K562 (cell line): ENCODE measurements around the gene ZNF358. TPM values are rescaled to one million over a fixed set of nuclear protein-coding genes. Genes with fewer than 3 reads are reported as not detected.

ENCODE experiments used
- ATAC-seq: fragments of 200-7000 bp; cut with Tn5 transposase; 3 replicates; pipeline ENCODE4 v1.9.1; 2020; ENCODE audit warnings: moderate library complexity
- BruUV-seq: library from RNA; stranded (reverse); fragments of 400-500 nt; replicated peaks from 2 replicates; lab custom pipeline; 2021; lab: Mats Ljungman, UMichigan
- CTCF ChIA-PET: fragments of 300-600 bp; formaldehyde crosslinking; extraction: SDS; loops from one replicate; lab custom pipeline; 2021; ENCODE audit warnings: low intra/inter-chr PET ratio; lab: Yijun Ruan, JAX
- POLR2A ChIA-PET: fragments of 300-600, 350-650 bp; sonication (Branson Sonifier 250); formaldehyde crosslinking; extraction: SDS; loops from one replicate; lab custom pipeline; 2021; ENCODE audit warnings: antibody characterized with exemption, inconsistent platforms; lab: Yijun Ruan, JAX
- DNase-seq, 4 experiments: peaks; one replicate each; pipeline versions ENCODE4 v3.0.0 to v3.0.0-alpha.2; 2011 to 2018; ENCODE audit warnings: low spot score in 3 of 4, mixed read lengths in 3 of 4; ENCODE audit errors: extremely low read depth in 1 of 4
- FAIRE-seq: peaks from 2 replicates; lab custom pipeline; 2011; peaks lifted over from hg19 to GRCh38; lab: Jason Lieb, UNC
- H2AFZ ChIP-seq: 2 replicates; pipeline ENCODE4 v1.6.0; 2011; ENCODE audit warnings: low read depth, low read length, control low read depth, inconsistent platforms
- H3K27ac ChIP-seq: fragments of 200-600 bp; 3 replicates; pipeline ENCODE4 v1.8.0; 2011; ENCODE audit warnings: low read depth, mild to moderate bottlenecking, control low read depth, inconsistent platforms, low read length, moderate library complexity, mixed read lengths; ENCODE audit errors: extremely low read depth
- H3K27me3 ChIP-seq, 2 experiments: fragments of 300-600 bp in 1 of 2; 2 replicates in 1 of 2; 3 replicates in 1 of 2; pipeline versions ENCODE4 v1.6.0 to v1.8.0; 2011; ENCODE audit warnings: inconsistent platforms in 2 of 2, low read length in 2 of 2, mild to moderate bottlenecking in 1 of 2, mixed read lengths in 1 of 2, moderate library complexity in 1 of 2; ENCODE audit not compliant: control insufficient read depth in 2 of 2, insufficient read depth in 2 of 2
- H3K36me3 ChIP-seq: fragments of 300-600 bp; 3 replicates; pipeline ENCODE4 v1.8.0; 2011; ENCODE audit warnings: mild to moderate bottlenecking, low read length, inconsistent platforms; ENCODE audit not compliant: control insufficient read depth, insufficient read depth
- H3K4me1 ChIP-seq, 2 experiments: fragments of 200-600 bp in 1 of 2; replicated peaks in 1 of 2; 2 replicates in 1 of 2; 3 replicates in 1 of 2; pipeline versions ENCODE4 v1.5.1 to v1.8.0; 2011; ENCODE audit warnings: inconsistent platforms in 2 of 2, low read length in 2 of 2, mild to moderate bottlenecking in 1 of 2, mixed read lengths in 1 of 2, moderate library complexity in 1 of 2; ENCODE audit not compliant: control insufficient read depth in 2 of 2, insufficient read depth in 2 of 2
- H3K4me2 ChIP-seq: 2 replicates; pipeline ENCODE4 v1.6.1; 2011; ENCODE audit warnings: low read length, control low read depth, inconsistent platforms, mixed read lengths; ENCODE audit not compliant: insufficient read depth
- H3K4me3 ChIP-seq: fragments of 200-600 bp; sonication (generic), shearing (Covaris generic); 2 replicates; pipeline ENCODE4 v1.5.1; 2016; ENCODE audit warnings: control low read depth, inconsistent platforms
- H3K79me2 ChIP-seq: fragments of 200-600 bp; 3 replicates; pipeline ENCODE4 v1.8.0; 2011; ENCODE audit warnings: low read length, inconsistent platforms; ENCODE audit not compliant: control insufficient read depth, insufficient read depth
- H3K9ac ChIP-seq, 2 experiments: 2 replicates each; pipeline versions ENCODE4 v1.6.0 to v1.6.1; 2011; ENCODE audit warnings: low read depth in 2 of 2, low read length in 2 of 2, control low read depth in 1 of 2, inconsistent platforms in 1 of 2, mild to moderate bottlenecking in 1 of 2, mixed read lengths in 1 of 2; ENCODE audit not compliant: insufficient read depth in 1 of 2
- H3K9me1 ChIP-seq: one replicate; pipeline ENCODE4 v1.6.0; 2011; ENCODE audit warnings: inconsistent platforms, mild to moderate bottlenecking, low read length, moderate library complexity; ENCODE audit not compliant: control insufficient read depth, insufficient read depth
- H3K9me3 ChIP-seq: replicated peaks from 2 replicates; pipeline ENCODE4 v1.5.1; 2011; ENCODE audit warnings: low read depth, low read length, inconsistent platforms; ENCODE audit not compliant: control insufficient read depth, insufficient read depth
- H4K20me1 ChIP-seq: replicated peaks from 2 replicates; pipeline ENCODE4 v1.6.1; 2011; ENCODE audit warnings: low read length, inconsistent platforms, mixed read lengths; ENCODE audit not compliant: control insufficient read depth, insufficient read depth
- KAT2B ChIP-seq: IDR thresholded peaks from one replicate; pipeline ENCODE4 v1.6.1; 2012; ENCODE audit warnings: low read depth, mild to moderate bottlenecking, control low read depth, inconsistent platforms, low read length, moderate library complexity
- ZBTB33 ChIP-seq: sonication (generic); formaldehyde crosslinking; IDR thresholded peaks from 2 replicates; pipeline ENCODE4 v1.8.1; 2023; ENCODE audit warnings: mild to moderate bottlenecking, missing genetic modification reagents
- WGBS: fragments of 100-300 bp; shearing (Covaris generic); methylation state at CpG from one replicate; pipeline ENCODE4 v1.1.6; 2016; ENCODE audit warnings: low coverage, mixed read lengths; ENCODE audit not compliant: insufficient coverage; ENCODE audit errors: missing lambda C conversion rate; 5-methylcytosine and 5-hydroxymethylcytosine counted together
- in situ Hi-C: fragments of 300-500 bp; cut with MboI; formaldehyde crosslinking; loops from 4 replicates; pipeline ENCODE4 v1.15.0; 2018; ENCODE audit warnings: inconsistent platforms, mixed read lengths
- intact Hi-C: fragments of 100-400 bp; cut with micrococcal nuclease; formaldehyde crosslinking; loops from 2 replicates; pipeline ENCODE4 v1.14.2; 2022
- polyA plus RNA-seq, 8 experiments: library from polyadenylated mRNA; depleted of rRNA in 4 of 8; stranded (reverse) in 5 of 8; unstranded in 3 of 8; fragments of >200 nt; fragmentation: Nextera tagmentation in 2 of 8; fragmentation: Illumina TruSeq in 1 of 8; extraction: Ambion mirVana in 2 of 8; extraction: Trizol in 1 of 8; gene quantifications; 2 replicates each; pipeline versions ENCODE4 v1.2.1 to v1.2.3, GENCODE V29; 2011 to 2014; ENCODE audit warnings: inconsistent platforms in 1 of 8, missing spikeins in 1 of 8
- total RNA-seq, 7 experiments: library from RNA; depleted of rRNA in 6 of 7; stranded (reverse); fragments of >200 nt in 6 of 7; fragmentation: Illumina TruSeq in 2 of 7; extraction: Trizol in 2 of 7; gene quantifications; 2 replicates each; pipeline versions ENCODE4 v1.2.1 to v1.2.3, GENCODE V29; 2011 to 2021; ENCODE audit warnings: low replicate concordance in 1 of 7

ZNF358 gene
- total and polyA plus RNA-seq, 9 of the 15 experiments (the other 6 are each of a cell fraction or from before 2014, with no cell fraction given), result 0.04 to 17.2 (median 4.9) TPM

- Histone ChIP-seq H3K9me1 (no peaks in the 10 kb centered on the region), H3K27ac (no peak overlapping the region), H3K36me3 (no peaks in the 10 kb centered on the region), H4K20me1 (no peaks in the 10 kb centered on the region), H3K4me1 (peaks cover 0 to 31% of the 10 kb centered on the region in 2 experiments; a peak in 3 of 5 replicates), H3K79me2 (no peaks in the 10 kb centered on the region), H3K4me2 (no peak overlapping the region), H3K27me3 (no peaks in the 10 kb centered on the region), H3K9me3 (0 out of 2 replicates have a peak, but pooled peaks cover 3% of the 10 kb centered on the region), H2AFZ (no peak overlapping the region), H3K4me3 (no peak overlapping the region), H3K9ac (no peak overlapping the region)
- WGBS, result 89% methylated on average over 35 of the region's 41 CpGs
- in situ Hi-C loops (no loop called here), intact Hi-C loops (no loop called here)
- FAIRE-seq (no peak), DNase-seq (no peak), ATAC-seq (no peak)
- ChIA-PET CTCF (no interaction called here), POLR2A (no interaction called here)
- no TSS peak for BruUV-seq
- TF ChIP-seq ZBTB33 (CRISPR knock-in tag), result 0 out of 2 replicates have a peak, but pooled peaks have one; percentile 18
- no peak for TF ChIP-seq KAT2B
These were observed 34.4 kb downstream of the ZNF358 start for GRCh38 chr19:7550169-7550770.
